HG03442 (cell line): ENCODE data around the gene FHIT.
"Not testable (repeated sequence)": the region's sequence is repeated elsewhere in the genome, so short reads cannot be mapped to it uniquely, and the experiment has no call there.

Experiments
- ATAC-seq: cut with Tn5 transposase; IDR thresholded peaks from one replicate; pipeline ENCODE4 v1.9.1; 2021; ENCODE audit warnings: mild to moderate bottlenecking, moderate library complexity; ENCODE audit not compliant: unreplicated experiment

FHIT gene

DNA sequence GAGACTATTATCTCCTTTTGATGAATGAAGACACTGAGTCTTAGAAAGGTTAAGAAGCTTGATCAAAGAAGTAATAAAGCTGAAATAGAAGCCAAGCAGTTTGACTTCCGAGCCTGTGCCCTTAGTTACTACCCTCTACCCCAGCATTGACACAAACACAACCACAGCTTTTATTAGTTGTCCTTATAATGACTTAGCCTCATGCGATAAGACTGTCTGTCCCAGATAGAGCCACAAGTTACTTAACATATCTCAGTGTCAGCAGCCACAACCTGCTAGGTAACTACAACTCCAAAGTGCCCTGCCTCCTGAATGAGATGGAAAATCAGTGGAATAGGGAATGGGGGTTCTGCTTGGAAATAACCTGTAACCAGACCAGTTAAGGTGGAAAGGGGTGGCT is 1419.9 kb downstream of the FHIT start:
- no peak for ATAC-seq

GRCh38 chr3:59829527-59829926 is 1421.7 kb downstream of the FHIT start:
- no peak for ATAC-seq

- no peak for ATAC-seq
These were observed 1426.4 kb downstream of the FHIT start for GRCh38 chr3:59824876-59825275.

GRCh38 chr3:59821274-59821673 is 1430.0 kb downstream of the FHIT start:
- ATAC-seq, result no peak

- ATAC-seq, result no peak
These were observed 1430.8 kb downstream of the FHIT start for GRCh38 chr3:59820352-59820934.

- ATAC-seq, result no peak
These were observed 1432.3 kb downstream of the FHIT start for GRCh38 chr3:59818919-59819300.

DNA sequence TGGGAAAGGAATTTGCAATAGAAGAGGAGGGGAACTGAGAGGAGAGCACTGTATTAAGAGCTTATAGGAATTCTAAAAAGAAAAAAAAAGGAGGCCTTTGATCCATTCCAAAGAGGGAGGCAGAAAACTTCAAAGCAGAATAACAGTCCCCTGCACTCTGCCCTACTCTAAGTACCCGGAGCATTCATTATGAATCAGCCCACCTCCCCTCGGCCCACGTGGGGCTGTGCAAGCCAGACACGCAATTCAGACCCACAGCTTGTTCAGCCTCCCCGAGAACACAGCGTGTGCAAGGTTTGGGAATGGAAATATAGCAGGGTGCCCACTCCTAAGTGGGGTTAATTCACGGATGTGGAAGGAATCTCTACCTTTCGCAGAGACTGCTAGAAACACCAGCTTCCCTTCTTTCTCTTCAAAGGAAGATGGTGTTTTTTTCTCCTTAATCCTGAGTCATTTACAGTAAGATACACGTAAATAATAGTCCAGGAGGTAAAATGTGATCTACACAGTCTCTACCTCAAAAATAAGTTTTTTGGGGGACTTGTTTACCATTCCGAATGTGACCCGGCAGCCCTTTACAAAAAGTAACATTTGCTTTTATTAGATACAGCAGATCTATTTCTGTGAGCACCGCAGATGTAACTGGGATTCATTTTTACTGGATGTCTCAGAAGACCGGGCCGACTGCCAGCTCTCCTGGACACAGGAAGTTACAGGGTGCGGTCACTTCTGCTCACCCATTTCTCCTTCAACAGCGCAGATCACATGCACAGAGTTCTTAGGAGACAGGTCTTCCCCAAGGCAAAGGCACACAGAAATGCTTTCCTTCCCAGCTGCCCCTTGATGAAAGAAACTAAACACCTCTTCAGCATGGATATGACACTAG is 1433.0 kb downstream of the FHIT start:
- ATAC-seq, result no peak

- ATAC-seq, result no peak
These were observed 1433.7 kb downstream of the FHIT start for GRCh38 chr3:59817511-59817910.

DNA sequence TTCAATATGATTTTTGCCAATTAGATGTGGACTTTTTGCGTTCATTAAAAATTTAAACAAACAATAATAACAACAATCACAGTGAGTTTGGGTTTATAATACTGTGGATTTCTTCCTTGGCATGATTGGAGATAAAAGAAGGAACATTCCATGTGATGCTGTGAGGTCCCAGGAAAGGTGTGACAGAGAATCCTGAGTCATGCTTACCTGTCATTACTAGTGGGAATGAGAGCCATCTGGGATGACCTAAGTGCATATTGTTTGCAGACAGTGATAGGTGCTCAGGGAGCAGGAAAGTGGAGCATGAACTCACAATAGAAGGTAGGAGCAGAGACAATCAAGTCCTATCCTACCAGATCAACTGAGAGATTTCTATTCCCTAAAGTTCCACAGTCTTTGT is 1434.9 kb downstream of the FHIT start:
- no peak for ATAC-seq

DNA sequence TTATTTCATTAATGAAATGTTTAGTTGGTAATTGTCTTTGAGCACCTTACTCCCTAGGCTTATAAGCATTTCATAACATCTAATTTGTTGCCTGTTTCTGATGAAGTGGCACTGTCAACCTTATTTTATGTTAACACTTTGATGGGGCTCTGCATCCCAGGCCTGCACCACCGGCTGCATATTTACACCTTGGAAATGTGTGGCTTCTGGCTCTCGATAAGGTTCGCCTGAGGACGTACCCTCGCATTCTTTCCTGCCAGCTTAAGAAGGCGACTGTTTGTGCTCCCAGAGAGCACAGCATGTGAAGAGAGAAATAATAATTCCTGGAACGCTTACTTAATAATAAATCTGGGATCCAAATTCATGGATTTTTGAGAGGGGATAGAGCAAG is 1438.1 kb downstream of the FHIT start:
- ATAC-seq, result no peak

DNA sequence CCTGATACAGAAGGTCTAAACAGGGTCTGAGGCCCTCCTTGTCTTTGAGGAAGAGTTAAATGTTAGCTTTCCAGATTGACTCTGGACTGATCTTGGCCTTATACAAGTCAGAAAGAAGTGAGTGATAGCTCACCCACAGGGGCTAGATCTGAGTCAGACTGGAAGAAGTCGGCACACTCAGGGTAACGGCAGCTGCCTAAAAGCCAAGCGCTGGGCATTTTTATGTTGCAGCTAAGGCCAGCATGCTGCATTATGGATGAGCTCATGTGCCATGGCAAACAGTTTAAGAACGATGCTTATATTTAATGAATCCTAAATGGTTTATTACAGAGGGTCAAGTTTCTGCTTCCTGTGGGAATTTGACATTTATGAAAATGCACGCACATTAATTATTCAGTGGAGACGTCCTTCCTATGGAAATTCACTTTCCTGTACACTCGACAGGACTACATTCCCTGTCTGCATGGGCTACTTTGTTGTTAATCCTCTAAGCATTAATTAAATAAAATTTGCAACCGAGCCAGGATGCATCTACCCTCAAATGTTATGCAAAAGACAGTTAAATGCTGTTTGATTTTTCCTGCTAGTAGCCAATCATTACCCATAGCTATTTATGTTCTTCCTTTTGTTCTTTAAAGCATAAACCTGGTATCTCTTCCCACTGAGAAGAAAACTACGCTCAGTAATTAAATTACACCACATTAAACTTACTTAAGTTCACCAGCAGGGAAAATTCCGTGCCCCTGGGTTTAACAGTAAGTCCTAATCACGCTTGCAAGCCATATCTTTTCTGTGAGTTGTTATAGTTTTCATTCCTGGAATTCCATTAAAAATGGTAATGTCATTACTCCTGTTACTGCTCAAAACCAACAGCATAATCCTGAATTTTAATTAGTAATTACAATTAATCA is 1438.8 kb downstream of the FHIT start:
- ATAC-seq, result no peak

DNA sequence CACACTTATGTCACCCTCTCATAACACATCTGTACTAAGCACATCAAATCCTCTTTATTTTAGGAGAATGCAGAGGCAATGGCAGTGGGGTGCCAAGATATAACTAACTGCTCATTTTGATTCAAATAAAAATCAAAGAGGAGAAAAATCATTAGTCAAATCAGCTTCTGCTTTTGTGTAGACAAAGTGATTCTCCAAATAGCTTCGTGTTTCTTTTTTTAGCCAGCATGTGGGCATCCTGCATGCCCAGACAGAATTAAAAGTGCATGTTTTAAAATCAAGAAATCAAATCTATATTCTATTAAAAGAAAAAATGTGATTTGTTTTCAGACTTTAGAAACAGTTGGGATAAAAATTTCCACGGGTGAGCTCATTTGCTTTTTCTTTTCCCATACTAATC is 1440.1 kb downstream of the FHIT start:
- no peak for ATAC-seq

DNA sequence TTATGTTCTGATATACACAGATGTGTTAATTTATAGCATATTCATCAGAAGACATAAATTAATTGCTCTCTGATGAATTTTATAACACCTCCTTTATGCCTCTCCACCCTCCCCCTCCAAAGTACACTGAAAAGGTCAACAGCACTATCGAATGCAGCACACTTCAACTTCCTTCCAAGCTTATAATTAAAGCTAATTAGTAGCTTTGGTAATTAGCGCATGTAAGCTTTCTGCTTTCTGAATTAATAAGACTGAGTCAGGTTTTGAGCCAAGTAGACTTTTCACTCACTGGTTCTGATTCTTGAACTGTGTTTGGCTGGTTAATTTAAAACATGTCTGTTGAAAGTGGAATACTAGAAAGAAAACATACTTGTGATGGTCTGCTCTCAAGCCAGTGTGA is 1440.6 kb downstream of the FHIT start:
- ATAC-seq, result no peak

DNA sequence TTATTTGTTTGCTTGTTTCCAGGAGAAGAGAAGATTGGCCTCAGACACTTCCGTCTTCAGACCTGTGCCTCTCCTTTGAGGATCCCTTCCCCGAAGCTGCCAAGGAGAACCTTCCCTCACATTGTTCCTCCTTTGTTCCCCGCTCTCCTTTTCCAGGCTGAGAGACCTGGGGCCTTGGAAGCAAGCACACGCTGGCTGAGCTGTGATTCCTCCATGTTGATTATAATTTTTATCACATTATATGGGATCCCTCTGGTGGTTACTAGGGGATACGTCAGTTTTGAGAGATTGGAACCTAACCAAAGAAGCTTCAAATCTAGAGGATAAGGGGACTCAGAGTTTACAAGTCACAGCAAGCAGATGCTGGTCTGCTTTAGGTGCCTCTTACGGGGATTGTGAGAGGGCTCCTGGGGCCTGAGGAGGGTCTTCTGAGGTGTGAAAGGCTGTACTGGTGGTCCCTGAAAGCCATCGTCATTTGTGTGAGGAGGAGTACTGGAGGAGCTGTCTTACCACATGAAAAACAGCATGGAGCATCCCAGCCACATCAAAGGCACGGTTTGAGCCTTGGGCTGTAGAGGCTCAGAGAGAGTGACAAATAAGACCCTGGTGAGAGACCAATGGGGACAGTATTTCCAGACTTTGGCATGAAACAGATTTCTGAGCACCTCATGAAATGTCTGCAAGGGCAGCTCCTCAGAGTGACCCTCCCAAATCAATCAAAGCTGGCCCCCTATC is 1441.4 kb downstream of the FHIT start:
- no peak for ATAC-seq

GRCh38 chr3:59809016-59809415 is 1442.2 kb downstream of the FHIT start:
- ATAC-seq, result no peak

GRCh38 chr3:59808446-59808845 is 1442.8 kb downstream of the FHIT start:
- no peak for ATAC-seq

DNA sequence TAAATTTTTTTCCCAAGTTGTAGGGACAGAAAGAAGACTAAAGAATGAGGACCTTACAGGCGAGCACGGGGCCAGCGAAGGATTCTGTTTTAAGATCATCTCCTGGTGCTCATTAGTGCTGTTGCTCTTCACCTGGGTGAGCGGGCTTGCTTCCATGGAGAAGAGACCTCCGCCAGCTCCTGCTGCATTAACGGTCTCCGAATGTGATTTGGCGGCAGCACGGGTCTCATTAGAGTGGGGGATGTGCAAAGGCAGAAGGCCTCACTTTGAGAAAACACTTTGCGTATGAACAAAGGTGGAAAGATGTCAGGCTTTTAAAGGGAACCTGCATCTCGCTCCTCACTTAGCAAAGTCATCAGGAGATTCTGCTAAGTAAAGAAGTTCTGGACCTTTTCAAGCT is 1448.0 kb downstream of the FHIT start:
- ATAC-seq, result no peak

DNA sequence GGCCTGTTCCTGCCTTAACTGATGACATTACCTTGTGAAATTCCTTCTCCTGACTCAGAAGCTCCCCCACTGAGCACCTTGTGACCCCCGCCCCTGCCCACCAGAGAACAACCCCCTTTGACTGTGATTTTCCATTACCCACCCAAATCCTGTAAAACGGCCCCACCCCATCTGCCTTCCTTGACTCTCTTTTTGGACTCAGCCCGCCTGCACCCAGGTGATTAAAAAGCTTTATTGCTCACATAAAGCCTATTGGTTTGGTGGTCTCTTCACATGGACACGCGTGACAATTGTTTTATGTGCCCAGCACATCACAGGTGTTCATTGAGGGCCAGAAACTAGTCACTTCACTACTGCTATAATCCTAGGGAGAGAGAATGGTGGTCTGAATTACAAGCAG is 1448.8 kb downstream of the FHIT start:
- ATAC-seq, result not testable (repeated sequence)

- ATAC-seq, result no peak
These were observed 1449.2 kb downstream of the FHIT start for GRCh38 chr3:59802045-59802444.

DNA sequence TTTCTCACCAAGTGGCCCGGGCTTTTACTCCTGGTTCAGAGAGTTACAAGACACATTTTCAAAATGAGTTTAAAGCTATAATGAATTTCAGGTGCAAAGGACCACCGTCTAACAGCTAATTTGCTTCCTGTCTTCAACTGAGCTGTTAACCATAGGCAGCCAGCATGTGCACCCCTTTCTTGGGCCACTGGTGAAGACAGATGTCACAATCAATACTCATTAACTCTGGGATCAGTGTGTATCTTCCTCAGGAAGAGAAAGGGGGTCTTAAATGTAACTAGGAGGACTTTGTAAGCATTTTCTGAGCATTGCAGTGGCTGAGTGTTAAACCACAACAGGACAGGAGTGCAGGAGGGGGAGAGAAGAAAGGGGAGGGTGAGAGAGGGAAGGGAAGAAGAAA is 1450.8 kb downstream of the FHIT start:
- ATAC-seq, result no peak
